Measurements from ENCODE around the gene ANTXR2.

DNA sequence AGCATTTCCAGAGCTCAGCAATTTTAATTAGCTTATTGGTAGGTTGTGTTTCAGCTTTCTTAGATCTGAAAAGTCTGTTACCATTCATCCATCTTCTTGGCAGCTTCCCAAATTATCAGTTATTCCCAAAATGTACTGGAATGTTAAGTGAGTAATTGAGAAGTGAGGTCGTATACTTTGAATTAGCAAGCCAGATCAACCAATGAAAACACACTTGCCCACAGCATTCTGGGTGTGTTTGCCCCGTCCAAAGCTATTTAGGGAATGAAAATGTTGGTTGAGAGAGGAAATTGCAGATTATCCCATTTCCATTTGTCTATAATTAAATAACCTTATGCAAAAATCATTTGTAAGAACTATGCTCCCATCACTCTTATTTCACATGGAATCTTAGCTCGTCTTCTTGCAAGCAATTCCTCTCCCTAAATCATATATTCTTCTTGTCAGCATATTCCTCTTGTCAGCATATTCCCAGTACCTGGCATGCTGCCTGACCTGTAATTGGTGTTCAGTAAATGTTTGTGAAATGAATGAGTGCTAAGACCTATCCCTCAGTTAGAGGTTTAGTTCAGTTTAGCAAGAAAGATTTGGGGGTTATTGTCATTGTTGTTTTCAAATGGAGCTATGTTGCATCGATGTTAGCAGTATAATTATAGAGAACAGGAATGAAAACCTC, 23.3 kb upstream of the ANTXR2 start:
- TF ChIP-seq CTCF (IDR thresholded peaks at IDR 0.05; ENCODE audit: insufficient read depth, low read length) (no peak), POLR2AphosphoS5 (IDR thresholded peaks at IDR 0.05; ENCODE audit: low read depth) (no peak), GABPA (IDR thresholded peaks at IDR 0.05; ENCODE audit: low read depth) (no peak)
- TF ChIP-seq, protein P1, sequence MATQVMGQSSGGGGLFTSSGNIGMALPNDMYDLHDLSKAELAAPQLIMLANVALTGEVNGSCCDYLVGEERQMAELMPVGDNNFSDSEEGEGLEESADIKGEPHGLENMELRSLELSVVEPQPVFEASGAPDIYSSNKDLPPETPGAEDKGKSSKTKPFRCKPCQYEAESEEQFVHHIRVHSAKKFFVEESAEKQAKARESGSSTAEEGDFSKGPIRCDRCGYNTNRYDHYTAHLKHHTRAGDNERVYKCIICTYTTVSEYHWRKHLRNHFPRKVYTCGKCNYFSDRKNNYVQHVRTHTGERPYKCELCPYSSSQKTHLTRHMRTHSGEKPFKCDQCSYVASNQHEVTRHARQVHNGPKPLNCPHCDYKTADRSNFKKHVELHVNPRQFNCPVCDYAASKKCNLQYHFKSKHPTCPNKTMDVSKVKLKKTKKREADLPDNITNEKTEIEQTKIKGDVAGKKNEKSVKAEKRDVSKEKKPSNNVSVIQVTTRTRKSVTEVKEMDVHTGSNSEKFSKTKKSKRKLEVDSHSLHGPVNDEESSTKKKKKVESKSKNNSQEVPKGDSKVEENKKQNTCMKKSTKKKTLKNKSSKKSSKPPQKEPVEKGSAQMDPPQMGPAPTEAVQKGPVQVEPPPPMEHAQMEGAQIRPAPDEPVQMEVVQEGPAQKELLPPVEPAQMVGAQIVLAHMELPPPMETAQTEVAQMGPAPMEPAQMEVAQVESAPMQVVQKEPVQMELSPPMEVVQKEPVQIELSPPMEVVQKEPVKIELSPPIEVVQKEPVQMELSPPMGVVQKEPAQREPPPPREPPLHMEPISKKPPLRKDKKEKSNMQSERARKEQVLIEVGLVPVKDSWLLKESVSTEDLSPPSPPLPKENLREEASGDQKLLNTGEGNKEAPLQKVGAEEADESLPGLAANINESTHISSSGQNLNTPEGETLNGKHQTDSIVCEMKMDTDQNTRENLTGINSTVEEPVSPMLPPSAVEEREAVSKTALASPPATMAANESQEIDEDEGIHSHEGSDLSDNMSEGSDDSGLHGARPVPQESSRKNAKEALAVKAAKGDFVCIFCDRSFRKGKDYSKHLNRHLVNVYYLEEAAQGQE (IDR thresholded peaks at IDR 0.05; ENCODE audit: insufficient replicate concordance, low read depth) = no peak
